Caco-2 (cell line): Measurements from ENCODE around the gene FAM98A. TPM values are rescaled to one million over a fixed set of nuclear protein-coding genes. Genes with fewer than 3 reads are reported as not detected.

Experiments
- BruUV-seq: library from RNA; stranded (reverse); fragments of 400-500 nt; replicated peaks from 2 replicates; lab custom pipeline; 2021; lab: Mats Ljungman, UMichigan
- CTCF ChIA-PET: fragments of 300-600 bp; sonication (Branson Sonifier 250); formaldehyde crosslinking; loops from one replicate; lab custom pipeline; 2022; ENCODE audit warnings: antibody characterized with exemption; lab: Charles Lee
- POLR2A ChIA-PET: fragments of 300-600 bp; sonication (Branson Sonifier 250); formaldehyde crosslinking; loops from one replicate; lab custom pipeline; 2022; ENCODE audit warnings: antibody characterized with exemption; lab: Charles Lee
- DNase-seq, 2 experiments: peaks; one replicate each; pipeline versions ENCODE4 v3.0.0 to v3.0.0-alpha.2; 2020 to 2022
- H3K27me3 ChIP-seq: replicated peaks from 2 replicates; pipeline ENCODE4 v1.6.0; 2011; ENCODE audit warnings: low read length; ENCODE audit not compliant: control insufficient read depth, insufficient read depth
- H3K36me3 ChIP-seq: 2 replicates; pipeline ENCODE4 v1.5.1; 2011; ENCODE audit warnings: low read length; ENCODE audit not compliant: control insufficient read depth, insufficient read depth
- H3K4me1 ChIP-seq: fragments of 250-450 bp; sonication (Bioruptor Pico); 2 replicates; pipeline ENCODE4 v1.5.1; 2020; ENCODE audit warnings: mild to moderate bottlenecking
- H3K4me3 ChIP-seq: 2 replicates; pipeline ENCODE4 v1.5.1; 2011; ENCODE audit warnings: low read depth, mild to moderate bottlenecking, control low read depth, low read length
- H3K9me3 ChIP-seq: fragments of 250-450 bp; sonication (Bioruptor Pico); 2 replicates; pipeline ENCODE4 v1.5.1; 2020; ENCODE audit warnings: mild to moderate bottlenecking, moderate library complexity
- H3K27ac Mint-ChIP-seq: one replicate; pipeline ENCODE4 v1.8.0; 2022; ENCODE audit warnings: mixed read lengths; ENCODE audit not compliant: unreplicated experiment
- H3K27me3 Mint-ChIP-seq: one replicate; pipeline ENCODE4 v1.8.0; 2022; ENCODE audit warnings: mixed read lengths; ENCODE audit not compliant: insufficient read depth, unreplicated experiment
- H3K36me3 Mint-ChIP-seq: one replicate; pipeline ENCODE4 v1.8.0; 2022; ENCODE audit warnings: mild to moderate bottlenecking, mixed read lengths; ENCODE audit not compliant: insufficient read depth, unreplicated experiment
- H3K4me1 Mint-ChIP-seq: one replicate; pipeline ENCODE4 v1.8.0; 2022; ENCODE audit warnings: low read depth, mixed read lengths; ENCODE audit not compliant: unreplicated experiment
- H3K4me3 Mint-ChIP-seq: one replicate; pipeline ENCODE4 v1.8.0; 2022; ENCODE audit warnings: mild to moderate bottlenecking, moderate library complexity, mixed read lengths; ENCODE audit not compliant: unreplicated experiment
- H3K9me3 Mint-ChIP-seq: one replicate; pipeline ENCODE4 v1.8.0; 2022; ENCODE audit warnings: mixed read lengths; ENCODE audit not compliant: unreplicated experiment
- intact Hi-C: fragments of 100-400 bp; cut with micrococcal nuclease; formaldehyde crosslinking; loops from one replicate; pipeline ENCODE4 v1.10.0; 2022; ENCODE audit not compliant: unreplicated experiment
- total RNA-seq: library from RNA; stranded (reverse); gene quantifications from 2 replicates; pipeline ENCODE4 v1.2.3, GENCODE V29; 2022
- TF ChIP-seq, protein P1 (sequence below), 2 experiments: fragments of 200-600 bp in 1 of 2; IDR thresholded peaks; 1 replicate in 1 of 2; 2 replicates in 1 of 2; pipeline versions ENCODE4 v1.5.1 to v1.8.0; 2011 to 2022; ENCODE audit warnings: antibody characterized with exemption in 1 of 2, control low read depth in 1 of 2, inconsistent platforms in 1 of 2, low read depth in 1 of 2, low read length in 1 of 2, mild to moderate bottlenecking in 1 of 2, moderate library complexity in 1 of 2; ENCODE audit not compliant: insufficient read depth in 1 of 2, severe bottlenecking in 1 of 2, unreplicated experiment in 1 of 2

The FAM98A gene
- total RNA-seq, 1 experiment from 2014 or later = 53.9 TPM

DNA sequence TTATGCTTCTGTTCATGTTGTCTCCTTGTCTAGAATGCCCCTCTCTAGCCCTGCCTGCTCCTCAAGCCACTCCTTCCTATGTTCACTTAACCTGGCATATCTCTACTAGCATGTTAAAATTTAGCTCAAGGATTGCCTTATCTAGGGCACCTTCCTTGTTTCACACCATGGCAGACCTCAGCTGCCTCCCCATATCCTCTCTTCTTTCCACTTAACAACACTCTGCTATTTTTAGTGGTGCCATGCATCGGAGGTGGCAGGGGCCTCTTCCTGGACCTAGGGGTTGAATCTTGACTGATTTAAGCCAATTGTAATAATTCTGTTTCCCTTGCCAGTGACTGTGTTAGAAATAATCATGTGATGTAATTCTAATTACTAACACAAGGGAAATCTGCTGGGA, 36.9 kb upstream of the FAM98A start:
- Histone ChIP-seq H3K4me3 (no peak overlapping the region), H3K4me1 (no peaks in the 10 kb centered on the region), H3K36me3 (no peaks in the 10 kb centered on the region), H3K9me3 (no peaks in the 10 kb centered on the region), H3K27me3 (no peaks in the 10 kb centered on the region)
- H3K27ac Mint-ChIP-seq = no peak overlapping the region
- TF ChIP-seq, protein P1, sequence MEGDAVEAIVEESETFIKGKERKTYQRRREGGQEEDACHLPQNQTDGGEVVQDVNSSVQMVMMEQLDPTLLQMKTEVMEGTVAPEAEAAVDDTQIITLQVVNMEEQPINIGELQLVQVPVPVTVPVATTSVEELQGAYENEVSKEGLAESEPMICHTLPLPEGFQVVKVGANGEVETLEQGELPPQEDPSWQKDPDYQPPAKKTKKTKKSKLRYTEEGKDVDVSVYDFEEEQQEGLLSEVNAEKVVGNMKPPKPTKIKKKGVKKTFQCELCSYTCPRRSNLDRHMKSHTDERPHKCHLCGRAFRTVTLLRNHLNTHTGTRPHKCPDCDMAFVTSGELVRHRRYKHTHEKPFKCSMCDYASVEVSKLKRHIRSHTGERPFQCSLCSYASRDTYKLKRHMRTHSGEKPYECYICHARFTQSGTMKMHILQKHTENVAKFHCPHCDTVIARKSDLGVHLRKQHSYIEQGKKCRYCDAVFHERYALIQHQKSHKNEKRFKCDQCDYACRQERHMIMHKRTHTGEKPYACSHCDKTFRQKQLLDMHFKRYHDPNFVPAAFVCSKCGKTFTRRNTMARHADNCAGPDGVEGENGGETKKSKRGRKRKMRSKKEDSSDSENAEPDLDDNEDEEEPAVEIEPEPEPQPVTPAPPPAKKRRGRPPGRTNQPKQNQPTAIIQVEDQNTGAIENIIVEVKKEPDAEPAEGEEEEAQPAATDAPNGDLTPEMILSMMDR (IDR thresholded peaks at IDR 0.05; ENCODE audit: insufficient read depth in 1 of 2, low read depth in 1 of 2, low read length in 1 of 2, severe bottlenecking in 1 of 2, unreplicated experiment in 1 of 2) = no peak
- intact Hi-C loops = no loop called here
- H3K4me3 Mint-ChIP-seq = no peak overlapping the region
- ChIA-PET CTCF (no interaction called here), POLR2A (no interaction called here)
- no peaks in the 10 kb centered on the region for H3K9me3 Mint-ChIP-seq
- no peaks in the 10 kb centered on the region for H3K4me1 Mint-ChIP-seq
- BruUV-seq = no TSS peak
- no peak for DNase-seq
- no peaks in the 10 kb centered on the region for H3K36me3 Mint-ChIP-seq
- peaks cover 3% of the 10 kb centered on the region for H3K27me3 Mint-ChIP-seq

DNA sequence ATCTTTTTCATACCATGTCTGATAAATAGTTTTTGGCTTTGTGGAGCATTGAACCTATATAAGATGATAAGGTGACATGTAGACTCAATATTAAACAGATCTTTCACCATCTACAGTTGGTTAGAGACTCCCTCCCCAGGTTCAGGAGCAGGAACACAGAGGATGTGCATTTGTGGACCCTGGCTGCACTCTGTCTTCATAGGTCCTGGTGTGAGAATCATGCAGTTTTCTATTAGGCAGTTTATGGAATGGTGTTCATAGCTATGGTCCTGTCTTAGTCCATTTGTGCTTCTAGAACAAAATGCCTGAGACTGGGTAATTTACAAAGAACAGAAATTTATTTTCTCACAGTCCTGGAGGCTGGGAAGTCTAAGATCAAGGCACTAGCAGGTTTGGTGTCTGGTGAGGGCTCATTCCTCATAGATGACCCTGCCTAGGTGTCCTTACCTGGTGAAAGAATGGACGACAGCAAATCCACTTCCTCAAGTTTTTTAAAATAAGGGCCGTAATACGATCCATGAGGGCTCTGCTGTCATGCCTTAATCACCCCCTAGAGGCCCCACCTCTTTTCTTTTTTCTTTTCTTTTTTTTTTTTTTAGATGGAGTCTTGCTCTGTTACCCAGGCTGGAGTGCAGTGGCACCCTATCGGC, 35.3 kb upstream of the FAM98A start:
- TF ChIP-seq, protein P1 (IDR thresholded peaks at IDR 0.05; ENCODE audit: insufficient read depth in 1 of 2, low read depth in 1 of 2, low read length in 1 of 2, severe bottlenecking in 1 of 2, unreplicated experiment in 1 of 2) = no peak
- H3K36me3 ChIP-seq = no peaks in the 10 kb centered on the region
- Mint-ChIP-seq H3K4me1 (no peaks in the 10 kb centered on the region), H3K27ac (no peak overlapping the region), H3K27me3 (no peaks in the 10 kb centered on the region), H3K9me3 (no peaks in the 10 kb centered on the region), H3K4me3 (no peak overlapping the region), H3K36me3 (no peaks in the 10 kb centered on the region)
- ChIA-PET POLR2A (no interaction called here), CTCF (no interaction called here)
- intact Hi-C loops = no loop called here
- no peaks in the 10 kb centered on the region for H3K27me3 ChIP-seq
- H3K4me1 ChIP-seq = no peaks in the 10 kb centered on the region
- DNase-seq = no peak
- no peaks in the 10 kb centered on the region for H3K9me3 ChIP-seq
- no peak overlapping the region for H3K4me3 ChIP-seq
- BruUV-seq = no TSS peak

GRCh38 chr2:33633315-33633714, 34.2 kb upstream of the FAM98A start:
- Mint-ChIP-seq H3K9me3 (no peaks in the 10 kb centered on the region), H3K4me3 (no peak overlapping the region), H3K27me3 (no peaks in the 10 kb centered on the region), H3K27ac (no peak overlapping the region), H3K4me1 (no peaks in the 10 kb centered on the region), H3K36me3 (no peaks in the 10 kb centered on the region)
- Histone ChIP-seq H3K36me3 (no peaks in the 10 kb centered on the region), H3K27me3 (no peaks in the 10 kb centered on the region), H3K4me3 (no peak overlapping the region), H3K4me1 (no peaks in the 10 kb centered on the region), H3K9me3 (no peaks in the 10 kb centered on the region)
- BruUV-seq = no TSS peak
- TF ChIP-seq, protein P1 (IDR thresholded peaks at IDR 0.05; ENCODE audit: insufficient read depth in 1 of 2, low read depth in 1 of 2, low read length in 1 of 2, severe bottlenecking in 1 of 2, unreplicated experiment in 1 of 2) = no peak
- no peak for DNase-seq
- CTCF ChIA-PET = no interaction called here
- intact Hi-C loops = no loop called here
- POLR2A ChIA-PET = no interaction called here
